ENCODE results near the gene EGFL8.

GRCh38 chr6:32127409-32127716, 37.0 kb upstream of the EGFL8 start:
- TF ChIP-seq POLR2A (IDR thresholded peaks at IDR 0.05) (no peak), CTCF (IDR thresholded peaks at IDR 0.05 in 4 of 5, conservative IDR thresholded peaks at IDR 0.05 in 1 of 5) (no peak)
